Breast epithelium (tissue), 4 donors: ENCODE results near the gene BRD7. TPM values are rescaled to one million over a fixed set of nuclear protein-coding genes. Genes with fewer than 3 reads are reported as not detected.

Source experiments
- DNase-seq, 2 donors: peaks; one replicate each; pipeline ENCODE4 v3.0.0-alpha.2; 2019; ENCODE audit warnings: low spot score in 2 of 2
- H3K27ac ChIP-seq, 2 donors: fragments of 200-600 bp; sonication (generic) in 1 of 2; one replicate each; pipeline ENCODE4 v1.5.1; 2016 to 2019; ENCODE audit warnings: mild to moderate bottlenecking in 1 of 2
- H3K27me3 ChIP-seq, 2 donors: fragments of 200-600 bp; sonication (generic) in 1 of 2; one replicate each; pipeline versions ENCODE4 v1.5.1 to v1.6.0; 2017 to 2019; ENCODE audit warnings: control low read depth in 1 of 2, mild to moderate bottlenecking in 1 of 2
- H3K36me3 ChIP-seq: fragments of 200-600 bp; one replicate; pipeline ENCODE4 v1.5.1; 2019
- H3K4me1 ChIP-seq, 2 donors: fragments of 200-600 bp; sonication (generic); one replicate each; pipeline ENCODE4 v1.5.1; 2016 to 2019; ENCODE audit warnings: control low read depth in 1 of 2
- H3K4me3 ChIP-seq, 3 donors: fragments of 200-600 bp; sonication (generic); 1 replicate in 2 of 3; 2 replicates in 1 of 3; pipeline ENCODE4 v1.5.1; 2016 to 2019; ENCODE audit warnings: mild to moderate bottlenecking in 3 of 3, moderate library complexity in 2 of 3
- H3K9me3 ChIP-seq, 2 donors: fragments of 200-600 bp; sonication (generic) in 1 of 2; one replicate each; pipeline ENCODE4 v1.5.1; 2016 to 2019; ENCODE audit warnings: control low read depth in 1 of 2
- POLR2A ChIP-seq: fragments of 450-650 bp; IDR thresholded peaks from one replicate; pipeline ENCODE4 v1.6.1; 2016; ENCODE audit warnings: antibody characterized with exemption, mild to moderate bottlenecking, moderate library complexity
- POLR2AphosphoS5 ChIP-seq, 3 donors: sonication (generic); formaldehyde crosslinking; IDR thresholded peaks; one replicate each; pipeline ENCODE4 v1.6.1; 2017; ENCODE audit warnings: antibody characterized with exemption in 3 of 3
- intact Hi-C: fragments of 100-400 bp; cut with DNase I; formaldehyde crosslinking; loops from one replicate; pipeline ENCODE4 v1.15.1; 2023; ENCODE audit warnings: low total_unique reads
- total RNA-seq, 3 donors: library from RNA; depleted of rRNA; stranded (reverse); fragments of >200 nt; gene quantifications; one replicate each; pipeline ENCODE4 v1.1.0, GENCODE V29; 2016
- TF ChIP-seq, protein P1 (sequence below), 3 donors: fragments of 450-650 bp; IDR thresholded peaks; one replicate each; pipeline ENCODE4 v1.5.1; 2016 to 2017; ENCODE audit warnings: antibody characterized with exemption in 3 of 3, mild to moderate bottlenecking in 3 of 3, moderate library complexity in 3 of 3

The BRD7 gene
- total RNA-seq, 3 donors from 2014 or later, result 42.0 to 53.9 (median 43.0) TPM

DNA sequence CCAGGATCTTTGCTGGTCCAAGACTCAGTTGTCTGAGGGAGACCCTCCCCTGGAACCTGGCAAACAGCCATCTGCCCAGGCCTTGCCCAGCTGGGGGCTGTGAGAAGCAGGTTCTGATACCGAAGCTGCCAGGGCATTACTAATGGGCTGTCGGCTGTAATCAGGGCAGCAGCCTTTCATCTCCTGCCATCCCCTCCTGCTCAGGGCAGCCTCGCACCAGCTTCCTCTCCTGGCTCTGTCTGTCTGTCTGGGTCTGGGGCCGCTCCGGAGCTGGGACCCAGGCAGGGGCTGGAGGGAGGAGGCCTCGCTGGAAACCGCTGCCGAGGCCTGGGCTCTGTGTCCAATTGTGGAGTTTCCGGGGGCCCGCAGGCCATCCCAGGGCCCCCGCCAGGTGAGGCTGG, 21.6 kb upstream of the BRD7 start:
- no peak overlapping the region for H3K27ac ChIP-seq
- no peaks in the 10 kb centered on the region for H3K4me1 ChIP-seq
- no peak for DNase-seq
- H3K36me3 ChIP-seq, result no peaks in the 10 kb centered on the region
- H3K9me3 ChIP-seq, result no peaks in the 10 kb centered on the region
- TF ChIP-seq POLR2AphosphoS5 (IDR thresholded peaks at IDR 0.05) (no peak), POLR2A (no peak)
- TF ChIP-seq, protein P1, sequence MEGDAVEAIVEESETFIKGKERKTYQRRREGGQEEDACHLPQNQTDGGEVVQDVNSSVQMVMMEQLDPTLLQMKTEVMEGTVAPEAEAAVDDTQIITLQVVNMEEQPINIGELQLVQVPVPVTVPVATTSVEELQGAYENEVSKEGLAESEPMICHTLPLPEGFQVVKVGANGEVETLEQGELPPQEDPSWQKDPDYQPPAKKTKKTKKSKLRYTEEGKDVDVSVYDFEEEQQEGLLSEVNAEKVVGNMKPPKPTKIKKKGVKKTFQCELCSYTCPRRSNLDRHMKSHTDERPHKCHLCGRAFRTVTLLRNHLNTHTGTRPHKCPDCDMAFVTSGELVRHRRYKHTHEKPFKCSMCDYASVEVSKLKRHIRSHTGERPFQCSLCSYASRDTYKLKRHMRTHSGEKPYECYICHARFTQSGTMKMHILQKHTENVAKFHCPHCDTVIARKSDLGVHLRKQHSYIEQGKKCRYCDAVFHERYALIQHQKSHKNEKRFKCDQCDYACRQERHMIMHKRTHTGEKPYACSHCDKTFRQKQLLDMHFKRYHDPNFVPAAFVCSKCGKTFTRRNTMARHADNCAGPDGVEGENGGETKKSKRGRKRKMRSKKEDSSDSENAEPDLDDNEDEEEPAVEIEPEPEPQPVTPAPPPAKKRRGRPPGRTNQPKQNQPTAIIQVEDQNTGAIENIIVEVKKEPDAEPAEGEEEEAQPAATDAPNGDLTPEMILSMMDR (IDR thresholded peaks at IDR 0.05), result no peak
- H3K27me3 ChIP-seq, result no peaks in the 10 kb centered on the region
- intact Hi-C loops, result no loop called here
- no peak overlapping the region for H3K4me3 ChIP-seq

DNA sequence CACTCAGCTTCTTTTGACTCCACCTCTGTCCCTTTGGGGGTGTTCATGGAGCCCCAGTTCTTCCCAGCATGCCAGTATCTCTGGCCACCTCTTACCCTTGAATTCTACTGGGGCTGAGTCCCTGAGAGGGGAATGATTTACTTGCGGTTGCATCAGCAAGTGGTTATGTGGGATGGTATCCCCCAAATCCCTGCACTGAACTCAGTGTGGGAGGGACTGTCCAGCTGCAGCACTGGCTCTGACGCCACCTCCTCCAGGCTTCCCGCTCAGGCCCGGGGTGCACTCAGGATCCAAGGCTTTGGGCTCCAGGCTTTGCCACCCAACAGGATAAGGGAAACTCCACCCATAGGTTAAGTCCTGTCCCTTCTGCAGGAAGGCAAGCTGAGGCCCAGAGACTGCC, 21.1 kb upstream of the BRD7 start:
- H3K9me3 ChIP-seq, result no peaks in the 10 kb centered on the region
- no peak overlapping the region for H3K27ac ChIP-seq
- intact Hi-C loops, result no loop called here
- no peaks in the 10 kb centered on the region for H3K36me3 ChIP-seq
- no peak for DNase-seq
- no peak for TF ChIP-seq POLR2A
- TF ChIP-seq, protein P1 (IDR thresholded peaks at IDR 0.05), result no peak
- TF ChIP-seq POLR2AphosphoS5 (IDR thresholded peaks at IDR 0.05), result no peak
- H3K4me1 ChIP-seq, result no peaks in the 10 kb centered on the region
- no peak overlapping the region for H3K4me3 ChIP-seq
- no peaks in the 10 kb centered on the region for H3K27me3 ChIP-seq

DNA sequence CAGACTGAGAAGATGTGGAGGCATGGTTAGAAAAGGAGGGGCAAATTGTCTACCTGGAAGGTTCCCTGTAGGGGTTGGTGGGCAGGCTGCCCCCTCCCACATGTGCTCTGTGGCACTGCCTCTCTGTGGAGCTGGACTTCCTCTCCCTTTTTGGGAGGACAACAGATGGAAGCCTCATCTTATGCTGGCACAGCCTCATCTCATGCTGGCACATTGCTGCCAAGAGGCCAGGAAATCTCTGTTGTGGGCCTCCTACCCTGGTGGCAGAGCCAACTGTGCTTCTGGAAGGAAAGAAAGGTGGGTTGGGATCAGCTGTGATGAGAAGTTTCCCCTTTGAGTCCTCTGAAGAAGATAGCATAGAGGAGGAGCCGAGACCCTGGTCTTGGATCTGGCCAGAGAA, 19.7 kb upstream of the BRD7 start:
- intact Hi-C loops, result no loop called here
- H3K27ac ChIP-seq, result no peak overlapping the region
- H3K9me3 ChIP-seq, result no peaks in the 10 kb centered on the region
- no peaks in the 10 kb centered on the region for H3K36me3 ChIP-seq
- no peaks in the 10 kb centered on the region for H3K4me1 ChIP-seq
- H3K4me3 ChIP-seq, result no peak overlapping the region
- TF ChIP-seq POLR2AphosphoS5 (IDR thresholded peaks at IDR 0.05) (no peak), POLR2A (no peak)
- TF ChIP-seq, protein P1 (IDR thresholded peaks at IDR 0.05), result no peak
- no peak for DNase-seq
- H3K27me3 ChIP-seq, result no peaks in the 10 kb centered on the region

DNA sequence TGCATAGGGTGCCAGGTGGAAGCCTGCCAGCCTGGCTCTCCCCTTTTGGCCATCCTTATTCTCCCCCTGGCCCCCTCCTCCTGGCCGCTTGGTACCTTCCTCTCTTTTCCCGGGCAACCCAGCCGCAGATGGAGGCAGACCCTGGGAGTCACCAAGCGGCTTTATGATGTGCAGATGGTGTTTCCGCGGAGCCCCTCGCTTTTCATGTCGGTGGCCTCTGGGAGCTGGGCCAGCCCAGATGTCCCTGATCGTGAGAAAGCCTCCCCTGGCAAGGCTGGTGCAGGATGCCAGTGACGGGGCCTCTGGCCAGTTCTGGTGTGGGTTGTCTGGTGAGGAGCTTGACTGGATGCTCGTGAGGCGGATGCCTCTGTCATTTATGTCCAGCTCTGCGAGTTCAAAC, 18.0 kb upstream of the BRD7 start:
- Histone ChIP-seq H3K4me3 (no peak overlapping the region), H3K27ac (no peak overlapping the region), H3K27me3 (no peaks in the 10 kb centered on the region), H3K9me3 (no peaks in the 10 kb centered on the region), H3K4me1 (no peaks in the 10 kb centered on the region), H3K36me3 (no peaks in the 10 kb centered on the region)
- TF ChIP-seq POLR2AphosphoS5 (IDR thresholded peaks at IDR 0.05) (no peak), POLR2A (no peak)
- TF ChIP-seq, protein P1 (IDR thresholded peaks at IDR 0.05), result no peak
- DNase-seq, result no peak
- intact Hi-C loops, result no loop called here

DNA sequence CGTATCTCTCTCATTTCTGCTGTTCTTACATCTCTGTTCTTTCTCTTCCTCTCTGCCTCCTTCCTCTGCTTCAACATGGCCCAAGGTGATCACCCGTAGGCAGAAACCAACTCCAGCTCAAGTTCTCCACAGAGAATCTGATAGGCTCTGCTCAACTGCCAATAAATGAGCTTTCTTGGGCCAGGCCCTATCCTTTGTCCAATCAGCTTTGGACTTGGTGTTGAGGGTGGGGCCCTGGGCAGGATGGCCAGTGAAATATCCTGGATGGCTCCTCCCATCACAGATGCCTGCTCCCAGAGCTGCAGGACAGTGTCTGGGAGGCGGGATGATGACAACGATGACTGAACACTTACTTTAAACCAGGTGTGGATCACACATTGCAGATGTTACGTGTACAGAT, 17.4 kb upstream of the BRD7 start:
- intact Hi-C loops, result no loop called here
- DNase-seq, result no peak
- Histone ChIP-seq H3K9me3 (no peaks in the 10 kb centered on the region), H3K27ac (no peak overlapping the region), H3K4me3 (no peak overlapping the region), H3K27me3 (no peaks in the 10 kb centered on the region), H3K36me3 (no peaks in the 10 kb centered on the region), H3K4me1 (no peaks in the 10 kb centered on the region)
- TF ChIP-seq POLR2A, result no peak
- TF ChIP-seq POLR2AphosphoS5 (IDR thresholded peaks at IDR 0.05), result no peak
- TF ChIP-seq, protein P1 (IDR thresholded peaks at IDR 0.05), result no peak
